ENCODE data around the gene TKT. TPM values are rescaled to one million over a fixed set of nuclear protein-coding genes. Genes with fewer than 3 reads are reported as not detected.

TKT gene, protein sequence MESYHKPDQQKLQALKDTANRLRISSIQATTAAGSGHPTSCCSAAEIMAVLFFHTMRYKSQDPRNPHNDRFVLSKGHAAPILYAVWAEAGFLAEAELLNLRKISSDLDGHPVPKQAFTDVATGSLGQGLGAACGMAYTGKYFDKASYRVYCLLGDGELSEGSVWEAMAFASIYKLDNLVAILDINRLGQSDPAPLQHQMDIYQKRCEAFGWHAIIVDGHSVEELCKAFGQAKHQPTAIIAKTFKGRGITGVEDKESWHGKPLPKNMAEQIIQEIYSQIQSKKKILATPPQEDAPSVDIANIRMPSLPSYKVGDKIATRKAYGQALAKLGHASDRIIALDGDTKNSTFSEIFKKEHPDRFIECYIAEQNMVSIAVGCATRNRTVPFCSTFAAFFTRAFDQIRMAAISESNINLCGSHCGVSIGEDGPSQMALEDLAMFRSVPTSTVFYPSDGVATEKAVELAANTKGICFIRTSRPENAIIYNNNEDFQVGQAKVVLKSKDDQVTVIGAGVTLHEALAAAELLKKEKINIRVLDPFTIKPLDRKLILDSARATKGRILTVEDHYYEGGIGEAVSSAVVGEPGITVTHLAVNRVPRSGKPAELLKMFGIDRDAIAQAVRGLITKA
- 1,744 to 2,020 TPM (median 1,920 TPM) in 5 replicates for total RNA-seq (2022; extraction: Qiagen RNA extraction)

DNA sequence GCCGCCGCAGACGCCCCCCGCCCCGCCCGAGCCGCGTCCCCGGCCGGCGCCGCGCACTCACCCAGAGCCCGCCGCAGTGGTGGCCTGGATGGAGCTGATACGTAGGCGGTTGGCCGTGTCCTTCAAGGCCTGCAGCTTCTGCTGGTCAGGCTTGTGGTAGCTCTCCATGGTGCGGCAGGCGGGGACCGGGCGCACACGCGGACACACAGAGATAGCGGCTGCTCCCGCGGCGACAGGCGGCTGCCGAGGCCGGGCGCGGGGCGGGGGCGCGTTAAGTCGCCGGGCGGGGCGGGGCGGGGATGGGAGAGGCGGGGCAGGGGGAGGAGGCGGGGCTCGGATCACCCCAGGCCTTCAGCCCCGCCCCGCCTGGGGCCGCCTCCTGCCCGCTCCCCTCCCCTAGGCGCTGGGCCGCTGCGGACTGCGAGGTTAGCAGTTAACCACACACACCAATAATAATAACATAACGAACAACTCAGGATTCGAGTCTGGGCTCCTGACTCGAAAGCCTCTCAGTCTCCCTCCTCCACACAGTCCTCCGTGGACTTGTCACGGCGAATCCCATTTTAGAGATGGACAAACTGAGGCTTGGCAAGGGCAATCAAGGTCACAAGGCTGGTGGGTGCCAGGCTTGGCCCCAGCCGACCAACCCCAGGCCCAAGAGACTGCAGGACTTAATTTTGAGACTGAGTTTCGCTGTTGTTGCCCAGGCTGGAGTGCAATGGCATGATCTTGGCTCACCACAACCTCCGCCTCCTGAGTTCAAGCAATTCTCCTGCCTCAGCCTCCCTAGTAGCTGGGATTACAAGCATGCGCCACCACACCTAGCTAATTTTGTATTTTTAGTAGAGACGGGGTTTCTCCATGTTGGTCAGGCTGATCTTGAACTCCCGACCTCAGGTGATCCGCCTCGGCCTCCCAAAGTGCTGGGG is at the start of gene TKT:
TKT (minus strand) TSS at position 248 of the 929 bp plus-strand sequence; CDS start at position 168, 80 bp downstream.

Other genes with a start within 250 kb of the TKT start
- gene SFMBT1, start 209.9 kb downstream of the TKT start, total RNA-seq (2022; extraction: Qiagen RNA extraction), result 8.1 to 12.3 TPM (median 8.5 TPM) in 5 replicates
- gene RFT1, start 125.6 kb downstream of the TKT start, total RNA-seq (2022; extraction: Qiagen RNA extraction), result 25.3 to 28.5 TPM (median 27.4 TPM) in 5 replicates
- 39.7 to 48.1 TPM (median 43.5 TPM) in 5 replicates for gene PRKCD, start 94.8 kb downstream of the TKT start, total RNA-seq (2022; extraction: Qiagen RNA extraction)
- 5.9 to 7.3 TPM (median 7.1 TPM) in 5 replicates for gene DCP1A, start 91.5 kb upstream of the TKT start, total RNA-seq (2022; extraction: Qiagen RNA extraction)
- gene CACNA1D, start 238.6 kb upstream of the TKT start, total RNA-seq (2022; extraction: Qiagen RNA extraction), result 0.47 to 1.3 TPM (median 0.83 TPM) in 5 replicates